Measurements from ENCODE around the gene CLCF1. TPM values are rescaled to one million over a fixed set of nuclear protein-coding genes. Genes with fewer than 3 reads are reported as not detected.
"Not testable (repeated sequence)": the region's sequence is repeated elsewhere in the genome, so short reads cannot be mapped to it uniquely, and the experiment has no call there.

Gene CLCF1
- total RNA-seq, 1 experiment from 2014 or later = 4.8 TPM

DNA sequence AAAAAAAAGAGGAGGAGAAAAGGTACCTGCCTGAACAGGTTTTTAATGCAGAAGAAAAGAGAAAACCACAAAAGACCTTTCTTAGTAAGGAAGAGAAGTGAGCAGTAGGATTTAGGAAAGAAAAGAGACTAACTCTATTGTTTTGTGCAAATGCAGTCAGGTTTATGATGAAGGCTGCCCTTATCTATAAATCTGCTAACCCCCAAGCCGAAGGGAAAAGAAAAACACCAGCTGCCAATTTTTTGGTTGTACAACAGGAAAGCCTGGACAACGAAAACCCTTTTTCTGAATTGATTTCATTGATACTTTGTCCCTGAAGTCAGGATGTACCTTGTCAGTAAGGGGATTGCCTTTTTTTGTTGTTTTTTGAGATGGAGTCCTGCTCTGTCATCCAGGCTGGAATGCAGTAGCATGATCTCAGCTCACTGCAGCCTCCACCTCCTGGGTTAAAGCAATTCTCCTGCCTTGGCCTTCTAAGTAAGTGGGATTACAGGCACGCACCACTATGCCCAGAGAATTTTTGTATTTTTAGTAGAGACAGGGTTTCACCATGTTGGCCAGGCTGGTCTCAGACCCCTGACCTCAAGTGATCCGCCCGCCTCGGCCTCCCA lies 41.2 kb downstream of the CLCF1 start:
- no peak for DNase-seq (ENCODE audit: low read depth)

DNA sequence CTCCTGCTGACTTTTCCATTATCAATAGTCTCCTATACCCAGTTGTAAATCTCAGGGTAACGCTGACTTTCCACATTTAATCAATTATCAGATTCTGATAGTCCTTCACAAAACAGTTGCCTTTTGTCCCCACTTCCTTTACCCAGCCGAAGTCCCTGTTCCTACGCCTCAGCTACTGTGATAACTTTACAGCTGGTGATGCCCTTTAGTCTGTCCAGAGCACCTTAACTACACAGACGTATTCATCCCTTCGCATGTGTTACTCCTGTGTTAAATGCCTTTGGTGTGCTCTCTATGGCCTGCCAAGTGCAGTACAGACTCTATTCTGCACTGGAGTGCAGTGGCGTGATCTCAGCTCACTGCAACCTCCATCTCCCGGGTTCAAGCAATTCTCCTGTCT lies 49.9 kb downstream of the CLCF1 start:
- no peak for DNase-seq (ENCODE audit: low read depth)

DNA sequence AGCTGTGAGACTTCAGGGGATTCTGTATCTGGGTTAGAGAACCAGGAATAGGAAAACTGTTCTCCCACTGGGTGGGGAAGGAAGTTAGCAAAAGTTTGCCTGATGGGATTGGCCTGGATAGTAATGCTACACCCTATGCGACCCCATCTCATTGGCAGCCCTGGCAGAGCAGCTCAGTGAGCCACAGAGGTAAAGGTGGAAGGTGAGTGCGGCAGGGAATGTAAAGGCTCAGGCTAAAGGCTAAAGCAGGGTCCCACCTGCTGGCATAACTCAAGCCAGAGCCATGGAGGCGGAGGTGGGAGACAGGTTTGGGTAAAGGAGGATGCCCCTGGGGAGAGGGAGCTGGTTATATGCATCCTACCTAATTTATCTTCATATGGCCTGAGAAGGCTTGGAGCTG lies 51.3 kb downstream of the CLCF1 start:
- no peak for DNase-seq (ENCODE audit: low read depth)

DNA sequence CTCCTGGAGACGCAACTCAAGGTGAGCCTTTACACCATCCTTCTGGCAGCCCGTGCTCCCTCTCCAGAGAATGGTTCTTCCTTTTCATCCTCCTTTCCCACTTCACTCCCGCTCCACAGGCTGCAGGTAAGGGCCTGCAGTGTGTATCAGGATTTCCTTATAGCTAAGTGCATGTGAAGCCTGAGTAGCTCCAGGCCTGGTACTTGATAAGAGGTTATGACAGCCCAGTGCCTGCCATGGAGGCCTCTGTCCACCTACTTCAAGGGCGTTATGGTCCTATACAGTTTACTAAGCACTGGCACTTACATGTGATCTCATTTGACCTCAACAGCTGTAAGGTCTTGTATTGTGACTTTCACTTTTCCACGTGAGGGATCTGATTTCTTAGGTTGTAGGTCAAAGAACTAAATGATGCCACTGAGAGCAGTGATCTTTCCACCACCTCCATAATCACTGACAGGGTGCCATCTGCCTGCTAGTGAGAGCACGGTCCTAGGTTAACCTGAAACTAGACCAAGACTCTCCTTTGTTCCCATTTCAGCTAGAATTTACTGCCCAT lies 52.0 kb downstream of the CLCF1 start:
- no peak for DNase-seq (ENCODE audit: low read depth)

DNA sequence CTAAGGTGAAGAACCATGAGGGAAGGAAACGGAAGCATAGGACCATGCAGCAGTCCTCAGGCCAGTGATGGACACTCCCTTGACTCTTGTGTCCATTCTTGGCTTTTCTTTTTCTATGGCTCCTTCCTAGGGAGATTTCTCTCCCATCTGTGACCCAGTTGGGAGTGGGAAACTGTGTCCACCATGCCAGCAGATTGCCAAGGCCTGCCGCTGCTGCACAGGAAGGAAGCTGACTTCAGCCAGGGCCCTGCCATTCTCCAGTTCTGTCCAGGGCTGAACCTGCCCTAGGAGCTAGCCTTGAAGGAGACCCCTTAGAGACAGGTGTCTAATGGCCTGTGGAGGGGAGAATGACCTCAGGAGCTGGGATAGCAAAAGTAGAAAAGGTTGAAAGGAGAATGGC lies 52.7 kb downstream of the CLCF1 start:
- DNase-seq (ENCODE audit: low read depth) = no peak

DNA sequence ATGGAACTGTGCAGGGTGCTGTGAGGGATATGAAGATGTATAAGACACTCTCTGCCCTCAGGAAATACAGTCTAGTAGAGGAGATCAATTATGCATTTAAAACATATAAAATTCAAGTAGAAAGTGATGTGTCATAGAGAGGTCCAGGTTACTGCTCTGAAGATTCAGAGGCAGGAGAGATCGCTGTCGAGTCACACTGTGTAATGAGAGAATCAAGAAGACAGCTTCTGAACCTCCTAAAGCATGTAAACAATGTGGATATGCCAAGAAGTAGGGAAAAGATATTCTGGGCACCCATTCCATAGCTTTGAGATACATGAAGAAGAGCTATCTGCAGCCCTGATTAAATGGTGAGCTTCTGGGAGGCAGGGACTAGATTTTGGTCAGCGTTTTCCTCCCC lies 53.4 kb downstream of the CLCF1 start:
- DNase-seq (ENCODE audit: low read depth) = no peak

DNA sequence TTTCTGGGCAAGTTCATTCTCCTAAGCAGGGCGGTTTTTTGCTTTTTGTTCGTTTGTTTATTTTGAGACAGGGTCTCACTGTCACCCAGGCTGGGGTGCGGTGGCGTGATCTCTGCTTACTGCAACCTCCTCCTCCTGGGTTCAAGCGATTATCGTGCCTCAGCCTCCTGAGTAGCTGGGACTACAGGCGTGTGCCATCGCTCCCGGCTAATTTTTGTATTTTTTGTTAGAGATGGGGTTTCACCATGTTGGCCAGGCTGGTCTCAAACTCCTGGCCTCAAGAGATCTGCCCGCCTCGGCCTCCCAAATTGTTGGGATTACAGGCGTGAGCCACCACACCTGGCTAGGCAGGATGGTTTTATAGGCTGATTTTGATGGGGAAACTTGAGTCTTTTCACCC lies 54.5 kb downstream of the CLCF1 start:
- not testable (repeated sequence) for DNase-seq (ENCODE audit: low read depth)

DNA sequence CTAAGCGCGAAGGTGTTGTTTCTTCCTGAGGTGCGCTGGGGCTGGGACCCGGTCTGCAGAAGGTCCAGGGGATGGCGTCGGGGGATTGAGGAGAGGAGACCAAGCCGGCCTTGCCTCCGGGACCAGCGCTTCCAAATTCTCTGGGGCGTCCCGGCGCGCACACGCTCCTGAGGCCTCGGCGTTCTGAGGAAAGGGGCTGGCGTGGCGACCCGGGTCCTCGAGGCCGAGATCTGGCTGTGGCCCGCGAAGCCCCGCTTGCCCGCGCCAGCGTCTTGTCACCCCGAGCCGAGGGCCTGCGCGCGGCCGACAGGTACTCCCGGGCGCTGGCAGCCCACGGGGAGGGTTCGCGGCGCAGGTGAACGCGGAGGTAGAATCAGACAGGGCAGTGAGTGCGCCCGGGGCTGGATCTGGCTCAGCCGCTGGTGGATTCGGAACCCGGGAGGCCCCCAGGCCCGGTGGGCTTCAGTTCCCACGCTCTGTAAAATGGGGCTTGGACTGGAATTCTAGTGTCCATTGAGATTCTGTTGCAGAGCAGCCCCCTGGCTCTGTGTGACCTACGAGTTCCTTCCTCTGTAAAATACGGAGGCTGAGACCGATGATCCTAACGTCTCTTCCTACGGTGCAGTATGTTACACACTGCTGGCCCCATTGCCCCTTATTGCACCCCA lies 55.4 kb downstream of the CLCF1 start:
- DNase-seq (ENCODE audit: low read depth) = no peak

DNA sequence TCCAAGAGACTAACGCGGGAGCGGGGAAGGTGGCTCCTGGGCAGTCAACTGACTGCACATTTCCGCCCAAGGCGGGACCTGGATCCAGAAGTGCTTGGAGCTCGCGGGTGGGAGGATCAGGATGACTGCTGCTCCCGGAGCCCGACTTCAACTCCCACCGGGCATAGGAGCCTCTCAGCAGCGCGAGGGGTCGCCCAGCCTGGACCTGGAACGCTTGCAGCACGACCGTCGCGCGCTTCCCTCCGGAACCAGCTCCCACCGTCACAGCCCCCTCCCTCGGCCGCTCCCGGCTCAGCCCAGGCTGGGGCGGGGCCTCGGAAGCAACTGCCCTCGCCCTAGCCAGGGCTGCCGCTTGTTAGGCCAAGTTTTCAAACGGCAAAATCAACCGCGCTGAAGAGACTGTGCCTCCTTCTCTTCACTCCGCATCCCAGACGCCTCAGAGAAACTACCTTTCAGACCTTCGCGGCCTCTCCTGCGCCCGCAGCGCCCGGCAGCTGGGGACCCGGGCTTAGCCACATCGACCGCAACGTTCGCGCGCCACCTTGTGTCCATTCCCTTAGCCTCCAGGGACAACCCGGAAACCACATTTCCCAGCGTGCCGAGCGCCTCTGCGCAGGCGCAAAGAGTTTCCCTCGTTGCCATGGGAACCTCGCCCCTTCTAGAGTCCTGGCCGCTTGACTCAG lies 56.1 kb downstream of the CLCF1 start:
- DNase-seq (ENCODE audit: low read depth) = peak; percentile 90

DNA sequence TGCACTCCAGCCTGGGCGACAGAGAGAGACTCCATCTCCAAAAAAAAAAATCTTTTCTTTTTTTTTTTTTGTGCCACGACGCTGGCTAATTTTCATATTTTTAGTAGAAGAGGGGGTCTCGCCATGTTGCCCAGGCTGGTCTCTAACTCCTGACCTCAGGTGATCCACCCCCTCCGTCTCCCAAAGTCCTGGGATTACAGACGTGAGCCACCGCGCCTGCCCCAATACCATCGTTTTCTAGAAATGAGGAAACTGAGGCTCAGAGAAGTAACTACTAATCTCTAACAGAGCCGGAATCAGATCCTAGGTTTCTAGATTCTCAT lies 56.6 kb downstream of the CLCF1 start:
- no peak for DNase-seq (ENCODE audit: low read depth)

DNA sequence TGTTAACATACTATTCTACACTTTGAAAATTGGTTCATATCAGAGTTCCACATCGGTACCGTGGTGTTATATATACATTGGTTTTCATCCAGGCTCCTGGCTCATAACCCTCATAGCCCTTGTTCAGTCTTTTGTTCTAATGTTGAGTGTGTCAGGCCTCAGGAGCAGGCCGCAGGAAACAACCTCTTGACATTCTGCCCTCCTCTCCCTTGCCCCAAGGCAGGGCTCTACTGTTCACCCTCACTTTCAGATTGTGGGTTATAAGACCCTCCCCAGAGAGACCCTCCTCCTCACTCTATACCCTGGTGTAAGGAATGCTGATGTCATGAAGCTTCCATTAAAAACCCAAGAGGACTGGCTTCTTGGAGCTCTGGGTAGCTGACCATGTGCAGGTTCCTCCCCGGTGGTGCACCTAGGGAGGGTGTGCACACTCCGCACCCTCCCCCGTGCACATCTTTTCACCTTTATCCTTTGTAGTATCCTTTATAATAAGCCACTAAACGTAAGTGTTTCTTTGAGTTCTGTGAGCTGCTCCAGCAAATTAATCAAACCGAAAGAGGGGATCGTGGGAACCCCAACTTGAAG lies 58.0 kb downstream of the CLCF1 start:
- no peak for DNase-seq (ENCODE audit: low read depth)

DNA sequence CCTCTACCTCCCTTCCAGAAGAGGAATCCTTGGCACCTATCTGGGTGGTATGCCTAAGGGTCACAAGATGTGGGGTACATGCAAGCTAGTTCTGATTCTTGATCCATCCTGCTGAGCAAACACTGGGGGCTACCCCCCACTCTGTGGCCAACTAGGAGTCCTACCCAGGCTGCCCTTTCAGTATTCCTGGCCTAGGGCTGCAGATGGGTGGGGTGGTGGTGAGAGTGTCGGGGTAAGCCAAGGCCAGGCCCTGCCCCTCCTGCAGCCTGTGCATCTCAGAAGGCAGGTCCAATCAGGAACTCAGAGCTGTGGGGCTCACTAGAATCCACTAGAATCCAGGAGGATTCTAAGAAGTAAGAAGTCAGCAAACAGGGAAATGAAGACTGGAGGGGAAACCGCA lies 59.2 kb downstream of the CLCF1 start:
- no peak for DNase-seq (ENCODE audit: low read depth)

Other genes with a start within 250 kb of the CLCF1 start
- 22.0 and 32.9 TPM in 2 replicates for gene GRK2, start 107.1 kb downstream of the CLCF1 start, total RNA-seq (2014; rRNA removed; shearing (Covaris generic))
- 17.6 and 28.5 TPM in 2 replicates for gene ANKRD13D, start 84.3 kb downstream of the CLCF1 start, total RNA-seq (2014; rRNA removed; shearing (Covaris generic))
- gene SSH3, start 70.1 kb downstream of the CLCF1 start, total RNA-seq (2014; rRNA removed; shearing (Covaris generic)) = 8.0 and 10.9 TPM in 2 replicates
- 68.0 and 85.3 TPM in 2 replicates for gene POLD4, start 20.1 kb downstream of the CLCF1 start, total RNA-seq (2014; rRNA removed; shearing (Covaris generic))
- gene RAD9A, start 18.4 kb upstream of the CLCF1 start, total RNA-seq (2014; rRNA removed; shearing (Covaris generic)) = 8.5 and 13.8 TPM in 2 replicates
- gene PPP1CA, start 28.3 kb upstream of the CLCF1 start, total RNA-seq (2014; rRNA removed; shearing (Covaris generic)) = 300 and 345 TPM in 2 replicates
- gene TBC1D10C, start 30.5 kb upstream of the CLCF1 start, total RNA-seq (2014; rRNA removed; shearing (Covaris generic)) = not detected in 2 replicates
- not detected in 2 replicates for gene CARNS1, start 42.1 kb upstream of the CLCF1 start, total RNA-seq (2014; rRNA removed; shearing (Covaris generic))
- gene RPS6KB2, start 54.9 kb upstream of the CLCF1 start, total RNA-seq (2014; rRNA removed; shearing (Covaris generic)) = 46.5 and 48.2 TPM in 2 replicates
- gene PTPRCAP, start 64.1 kb upstream of the CLCF1 start, total RNA-seq (2014; rRNA removed; shearing (Covaris generic)) = 0.39 TPM in 1 of 2 replicates, not detected in the other
- gene CORO1B, start 69.9 kb upstream of the CLCF1 start, total RNA-seq (2014; rRNA removed; shearing (Covaris generic)) = 88.6 and 104 TPM in 2 replicates
- not detected in 2 replicates for gene GPR152, start 79.1 kb upstream of the CLCF1 start, total RNA-seq (2014; rRNA removed; shearing (Covaris generic))
- not detected in 2 replicates for gene CABP4, start 81.8 kb upstream of the CLCF1 start, total RNA-seq (2014; rRNA removed; shearing (Covaris generic))
- 25.6 and 28.0 TPM in 2 replicates for gene TMEM134, start 95.7 kb upstream of the CLCF1 start, total RNA-seq (2014; rRNA removed; shearing (Covaris generic))
- gene AIP, start 109.4 kb upstream of the CLCF1 start, total RNA-seq (2014; rRNA removed; shearing (Covaris generic)) = 106 and 114 TPM in 2 replicates
- gene PITPNM1, start 131.8 kb upstream of the CLCF1 start, total RNA-seq (2014; rRNA removed; shearing (Covaris generic)) = 16.2 and 44.0 TPM in 2 replicates
- 71.7 and 84.9 TPM in 2 replicates for gene CDK2AP2, start 134.6 kb upstream of the CLCF1 start, total RNA-seq (2014; rRNA removed; shearing (Covaris generic))
- gene CABP2, start 149.8 kb upstream of the CLCF1 start, total RNA-seq (2014; rRNA removed; shearing (Covaris generic)) = not detected in 2 replicates
- 1,090 and 1,270 TPM in 2 replicates for gene GSTP1, start 210.2 kb upstream of the CLCF1 start, total RNA-seq (2014; rRNA removed; shearing (Covaris generic))
- 203 and 251 TPM in 2 replicates for gene NDUFV1, start 233.3 kb upstream of the CLCF1 start, total RNA-seq (2014; rRNA removed; shearing (Covaris generic))

Measured in RPMI7951 (cell line).